Mesothelial cell of epicardium (in vitro differentiated cells): ENCODE results near the gene RAB13. TPM values are rescaled to one million over a fixed set of nuclear protein-coding genes. Genes with fewer than 3 reads are reported as not detected.

Experiments
- DNase-seq, 2 experiments: peaks; one replicate each; pipeline ENCODE4 v3.0.0; 2021; ENCODE audit warnings: low spot score in 2 of 2; ENCODE audit not compliant: unreplicated experiment in 2 of 2
- H3K27ac Mint-ChIP-seq: 2 replicates; pipeline ENCODE4 v1.8.0; 2021; ENCODE audit warnings: mixed read lengths
- H3K27me3 Mint-ChIP-seq: 2 replicates; pipeline ENCODE4 v1.8.0; 2021; ENCODE audit warnings: low read depth, mixed read lengths
- H3K36me3 Mint-ChIP-seq: 2 replicates; pipeline ENCODE4 v1.8.0; 2021; ENCODE audit warnings: mixed read lengths
- H3K4me1 Mint-ChIP-seq: 2 replicates; pipeline ENCODE4 v1.8.0; 2021; ENCODE audit warnings: mixed read lengths
- H3K4me3 Mint-ChIP-seq: 2 replicates; pipeline ENCODE4 v1.8.0; 2021; ENCODE audit warnings: mild to moderate bottlenecking, moderate library complexity, mixed read lengths
- H3K9me3 Mint-ChIP-seq: 2 replicates; pipeline ENCODE4 v1.8.0; 2021; ENCODE audit warnings: mixed read lengths
- total RNA-seq: library from RNA; stranded (reverse); gene quantifications from 3 replicates; pipeline ENCODE4 v1.2.1, GENCODE V29; 2021
- TF ChIP-seq, protein P1 (sequence below): fragments of 200-600 bp; sonication (generic); IDR thresholded peaks from one replicate; pipeline ENCODE4 v1.5.0; 2021; ENCODE audit warnings: antibody characterized with exemption; ENCODE audit not compliant: unreplicated experiment

Gene RAB13
- total RNA-seq, 1 donor from 2014 or later: 92.0 TPM

DNA sequence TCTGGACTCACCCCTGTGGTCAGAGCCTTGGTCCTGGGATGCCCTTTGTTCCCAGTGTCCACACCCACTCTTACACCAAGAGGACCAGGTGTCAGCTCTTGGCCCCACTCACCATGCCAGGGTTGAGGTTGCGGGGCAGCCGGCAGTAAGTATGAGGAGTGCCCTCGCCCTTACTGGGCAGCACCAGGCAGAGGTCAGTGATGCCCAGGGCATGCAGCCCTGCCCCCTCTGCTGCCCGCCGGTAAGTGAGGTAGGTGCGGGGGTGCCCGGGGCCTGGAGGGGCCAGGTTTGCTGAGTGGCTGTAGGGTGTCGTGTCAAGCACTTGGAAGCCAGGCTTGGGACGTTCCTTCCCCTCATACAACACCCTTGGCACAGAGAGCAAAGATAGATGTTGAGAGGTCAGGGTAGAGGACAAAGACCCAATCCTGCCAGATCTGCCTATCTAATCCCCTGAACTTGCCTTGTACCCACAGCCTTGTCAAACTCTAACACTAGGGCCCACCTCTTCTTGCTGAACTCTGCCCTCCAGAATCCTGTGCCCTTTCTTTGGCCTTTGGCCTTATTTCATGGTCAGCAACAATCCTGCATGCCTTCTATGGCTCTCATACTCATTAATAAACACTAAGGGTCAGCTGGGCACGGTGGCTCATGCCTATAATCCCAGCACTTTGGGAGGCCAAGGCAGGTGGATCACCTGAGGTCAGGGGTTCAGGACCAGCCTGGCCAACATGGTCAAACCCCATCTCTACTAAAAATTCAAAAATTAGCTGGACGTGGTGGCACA is 43.2 kb downstream of the RAB13 start:
- no peak overlapping the region for H3K27ac Mint-ChIP-seq
- H3K27me3 Mint-ChIP-seq: no peaks in the 10 kb centered on the region
- DNase-seq: no peak
- H3K9me3 Mint-ChIP-seq: no peaks in the 10 kb centered on the region
- peaks cover 4% of the 10 kb centered on the region for H3K36me3 Mint-ChIP-seq
- TF ChIP-seq, protein P1, sequence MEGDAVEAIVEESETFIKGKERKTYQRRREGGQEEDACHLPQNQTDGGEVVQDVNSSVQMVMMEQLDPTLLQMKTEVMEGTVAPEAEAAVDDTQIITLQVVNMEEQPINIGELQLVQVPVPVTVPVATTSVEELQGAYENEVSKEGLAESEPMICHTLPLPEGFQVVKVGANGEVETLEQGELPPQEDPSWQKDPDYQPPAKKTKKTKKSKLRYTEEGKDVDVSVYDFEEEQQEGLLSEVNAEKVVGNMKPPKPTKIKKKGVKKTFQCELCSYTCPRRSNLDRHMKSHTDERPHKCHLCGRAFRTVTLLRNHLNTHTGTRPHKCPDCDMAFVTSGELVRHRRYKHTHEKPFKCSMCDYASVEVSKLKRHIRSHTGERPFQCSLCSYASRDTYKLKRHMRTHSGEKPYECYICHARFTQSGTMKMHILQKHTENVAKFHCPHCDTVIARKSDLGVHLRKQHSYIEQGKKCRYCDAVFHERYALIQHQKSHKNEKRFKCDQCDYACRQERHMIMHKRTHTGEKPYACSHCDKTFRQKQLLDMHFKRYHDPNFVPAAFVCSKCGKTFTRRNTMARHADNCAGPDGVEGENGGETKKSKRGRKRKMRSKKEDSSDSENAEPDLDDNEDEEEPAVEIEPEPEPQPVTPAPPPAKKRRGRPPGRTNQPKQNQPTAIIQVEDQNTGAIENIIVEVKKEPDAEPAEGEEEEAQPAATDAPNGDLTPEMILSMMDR: no peak
- H3K4me3 Mint-ChIP-seq: no peak overlapping the region
- H3K4me1 Mint-ChIP-seq: peaks cover 13% of the 10 kb centered on the region

DNA sequence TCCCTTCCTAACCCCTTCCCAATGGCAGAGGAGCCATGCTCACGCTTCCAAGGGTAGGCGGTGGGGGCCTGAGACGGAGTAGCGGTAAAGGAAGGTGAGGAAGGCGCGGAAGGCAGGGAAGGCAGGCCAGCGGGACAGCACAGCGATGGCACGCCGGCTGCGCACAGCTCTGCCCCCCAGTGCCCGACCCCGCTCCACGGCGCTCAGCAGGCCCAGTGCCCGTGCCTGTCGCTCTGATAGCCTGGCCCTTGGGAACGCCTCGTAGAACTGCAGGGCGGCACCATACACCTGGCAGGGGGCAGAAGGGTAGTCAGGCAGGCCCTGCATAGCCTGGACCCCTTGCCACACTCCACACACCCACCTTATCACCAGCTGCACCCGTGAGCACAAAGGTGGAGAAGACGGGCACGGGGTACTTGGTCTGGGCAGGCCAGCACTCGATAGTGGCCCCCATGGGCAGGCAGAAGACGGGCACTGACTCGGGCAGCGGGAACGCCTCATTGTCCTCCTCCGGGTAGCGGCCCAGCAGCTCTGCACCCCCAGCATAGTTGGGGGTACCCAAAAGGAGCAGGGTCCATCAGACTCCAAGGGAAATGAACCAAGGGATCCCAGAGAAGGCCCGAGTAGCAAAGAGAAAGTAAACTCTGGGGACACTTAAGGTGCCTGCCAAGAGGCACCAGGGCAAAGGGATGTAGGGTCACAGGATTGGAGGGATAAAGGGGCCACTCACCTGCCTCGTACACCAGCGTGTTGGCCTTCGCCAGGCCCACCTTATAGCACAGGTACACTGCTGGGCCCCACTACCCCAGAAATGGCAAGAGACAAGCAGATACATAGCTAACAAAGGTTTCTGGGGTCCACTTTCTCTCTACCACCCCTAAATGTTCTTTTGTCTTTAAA is 44.1 kb downstream of the RAB13 start:
- H3K4me3 Mint-ChIP-seq: no peak overlapping the region

DNA sequence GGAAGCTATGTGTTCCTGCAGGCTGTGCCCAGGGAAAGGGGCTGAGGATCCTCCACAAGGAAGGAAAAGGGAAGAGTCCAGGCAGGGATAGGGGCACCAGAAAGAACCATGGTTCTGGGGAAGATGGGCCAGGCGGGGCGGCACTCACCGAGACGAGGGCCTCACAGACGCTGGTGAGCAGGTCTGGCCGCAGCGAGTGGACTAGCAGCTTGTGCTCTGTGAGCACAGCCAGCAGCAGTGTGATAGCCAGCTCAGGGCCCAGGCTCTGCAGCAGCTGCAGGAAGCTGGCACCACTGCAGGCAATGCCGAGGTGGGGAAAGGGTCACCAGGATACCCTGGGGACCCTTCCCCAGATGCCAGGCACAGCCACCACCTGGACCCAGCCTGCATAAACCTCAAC is 45.4 kb downstream of the RAB13 start:
- TF ChIP-seq, protein P1: no peak
- no peaks in the 10 kb centered on the region for H3K9me3 Mint-ChIP-seq
- H3K4me1 Mint-ChIP-seq: peaks cover 13% of the 10 kb centered on the region
- H3K27ac Mint-ChIP-seq: no peak overlapping the region
- H3K36me3 Mint-ChIP-seq: peaks cover 16% of the 10 kb centered on the region
- DNase-seq: no peak
- H3K4me3 Mint-ChIP-seq: no peak overlapping the region
- no peaks in the 10 kb centered on the region for H3K27me3 Mint-ChIP-seq

More for the DNA sequence above, 44.1 kb downstream of the RAB13 start:
- Mint-ChIP-seq H3K27ac (no peak overlapping the region), H3K4me1 (peaks cover 13% of the 10 kb centered on the region), H3K36me3 (peaks cover 7% of the 10 kb centered on the region), H3K27me3 (no peaks in the 10 kb centered on the region), H3K9me3 (no peaks in the 10 kb centered on the region)
- DNase-seq: no peak
- TF ChIP-seq, protein P1: no peak

DNA sequence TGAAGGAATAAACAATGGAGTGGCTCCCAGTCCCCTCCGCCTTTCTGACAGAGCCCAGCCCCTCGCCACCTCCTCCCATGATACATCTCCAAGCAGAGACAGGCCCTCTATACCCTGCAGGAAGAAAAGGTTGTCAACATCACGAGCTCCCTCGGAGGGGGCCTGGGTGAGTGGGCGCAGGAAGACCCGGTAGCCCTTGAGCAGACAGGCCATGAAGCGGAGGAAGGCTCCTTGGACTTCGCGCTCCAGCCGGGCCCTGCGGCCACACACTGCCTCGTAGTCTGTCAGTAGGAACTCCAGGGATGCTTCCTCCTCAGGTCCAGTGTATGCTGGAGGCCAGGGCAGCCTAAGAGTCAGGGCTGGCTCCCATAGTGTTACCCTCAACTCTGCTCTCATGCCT is 46.7 kb downstream of the RAB13 start:
- Mint-ChIP-seq H3K27me3 (no peaks in the 10 kb centered on the region), H3K4me1 (peaks cover 2% of the 10 kb centered on the region), H3K4me3 (no peak overlapping the region), H3K36me3 (peaks cover 22% of the 10 kb centered on the region), H3K9me3 (no peaks in the 10 kb centered on the region), H3K27ac (no peak overlapping the region)
- no peak for DNase-seq
- TF ChIP-seq, protein P1: no peak

DNA sequence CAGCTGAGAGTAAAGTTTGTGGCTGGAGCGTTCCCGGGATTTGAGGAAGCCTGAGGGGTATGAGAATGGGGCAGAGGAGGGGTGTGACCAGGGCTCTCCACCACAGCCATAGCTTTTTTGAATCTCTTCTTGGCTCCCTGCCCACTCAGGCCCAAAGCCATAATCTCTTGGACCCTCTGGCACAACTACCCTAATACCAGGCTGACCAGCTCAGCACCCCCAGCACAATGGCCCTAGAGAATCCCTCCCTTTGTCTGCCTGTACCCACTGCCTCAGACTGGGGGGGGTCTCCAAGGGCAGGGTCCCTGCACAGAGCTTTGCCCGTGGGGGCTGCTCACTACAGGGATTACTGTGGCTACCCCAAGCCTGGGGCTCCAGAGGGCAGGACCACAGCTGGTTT is 47.1 kb downstream of the RAB13 start:
- no peak overlapping the region for H3K27ac Mint-ChIP-seq
- TF ChIP-seq, protein P1: no peak
- H3K36me3 Mint-ChIP-seq: peaks cover 24% of the 10 kb centered on the region
- DNase-seq: no peak
- no peaks in the 10 kb centered on the region for H3K4me1 Mint-ChIP-seq
- H3K27me3 Mint-ChIP-seq: no peaks in the 10 kb centered on the region
- H3K9me3 Mint-ChIP-seq: no peaks in the 10 kb centered on the region
- H3K4me3 Mint-ChIP-seq: no peak overlapping the region
